Measurements from ENCODE around the gene VIPAS39. TPM values are rescaled to one million over a fixed set of nuclear protein-coding genes. Genes with fewer than 3 reads are reported as not detected.
A peak's percentile ranks its signal among the peaks of the same experiment; 100 is the strongest.

The VIPAS39 gene
- total and polyA plus RNA-seq, 4 donors = 7.7 to 22.8 (median 14.1) TPM

DNA sequence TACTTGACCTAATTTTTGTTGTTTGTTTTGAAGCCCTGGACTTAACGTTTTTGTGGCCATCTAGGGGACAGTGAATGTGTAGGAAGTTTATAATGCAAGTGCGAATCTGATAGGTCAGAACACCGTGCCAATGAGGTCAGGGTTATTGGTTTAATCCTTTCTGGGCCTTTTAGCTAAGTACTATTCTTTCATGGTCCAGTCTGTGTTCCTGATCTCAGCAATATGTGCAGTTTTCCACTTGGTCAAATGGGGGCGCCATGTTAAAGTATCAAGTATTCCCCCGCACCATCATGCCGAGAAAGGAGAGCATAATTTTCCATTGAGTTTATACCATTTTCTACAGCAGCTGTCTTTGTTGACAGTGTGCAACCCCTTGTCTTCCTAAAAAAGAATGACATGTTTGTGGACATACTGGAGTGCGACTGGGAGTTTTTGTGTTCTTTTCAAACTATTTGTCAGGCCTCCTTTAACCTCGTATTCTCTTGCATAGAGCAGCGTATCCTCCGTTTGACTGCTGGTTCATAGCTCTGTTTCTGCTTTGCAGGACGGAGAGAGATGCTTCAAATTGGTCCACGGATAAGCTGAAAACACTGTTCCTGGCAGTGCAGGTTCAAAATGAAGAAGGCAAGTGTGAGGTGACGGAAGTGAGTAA lies 1.8 kb upstream of the VIPAS39 start:
- no peak for ATAC-seq (ENCODE audit: insufficient read depth, low FRiP score)
- H3K27me3 ChIP-seq (ENCODE audit: control insufficient read depth in 3 of 3, insufficient read depth in 3 of 3, low read length in 2 of 3) = no peaks in the 10 kb centered on the region
- WGBS, 2 donors = 41 to 45% methylated on average over 13 of the region's 13 CpGs
- peak overlapping the region; percentile 81 to 83 for H3K9ac ChIP-seq (ENCODE audit: insufficient read depth in 1 of 2, low read length in 2 of 2)
- no peaks in the 10 kb centered on the region for H3K9me3 ChIP-seq (ENCODE audit: control insufficient read depth in 4 of 4, insufficient read depth in 3 of 4, low read length in 3 of 4)
- peaks cover 18 to 36% (median 29%) of the 10 kb centered on the region in 4 donors for H3K36me3 ChIP-seq (ENCODE audit: control insufficient read depth in 4 of 4, insufficient read depth in 4 of 4, low read length in 4 of 4)
- peaks cover 0 to 22% (median 7%) of the 10 kb centered on the region in 5 donors for H3K4me1 ChIP-seq (ENCODE audit: control insufficient read depth in 5 of 5, insufficient read depth in 5 of 5, low read length in 5 of 5)
- TF ChIP-seq, protein P1, sequence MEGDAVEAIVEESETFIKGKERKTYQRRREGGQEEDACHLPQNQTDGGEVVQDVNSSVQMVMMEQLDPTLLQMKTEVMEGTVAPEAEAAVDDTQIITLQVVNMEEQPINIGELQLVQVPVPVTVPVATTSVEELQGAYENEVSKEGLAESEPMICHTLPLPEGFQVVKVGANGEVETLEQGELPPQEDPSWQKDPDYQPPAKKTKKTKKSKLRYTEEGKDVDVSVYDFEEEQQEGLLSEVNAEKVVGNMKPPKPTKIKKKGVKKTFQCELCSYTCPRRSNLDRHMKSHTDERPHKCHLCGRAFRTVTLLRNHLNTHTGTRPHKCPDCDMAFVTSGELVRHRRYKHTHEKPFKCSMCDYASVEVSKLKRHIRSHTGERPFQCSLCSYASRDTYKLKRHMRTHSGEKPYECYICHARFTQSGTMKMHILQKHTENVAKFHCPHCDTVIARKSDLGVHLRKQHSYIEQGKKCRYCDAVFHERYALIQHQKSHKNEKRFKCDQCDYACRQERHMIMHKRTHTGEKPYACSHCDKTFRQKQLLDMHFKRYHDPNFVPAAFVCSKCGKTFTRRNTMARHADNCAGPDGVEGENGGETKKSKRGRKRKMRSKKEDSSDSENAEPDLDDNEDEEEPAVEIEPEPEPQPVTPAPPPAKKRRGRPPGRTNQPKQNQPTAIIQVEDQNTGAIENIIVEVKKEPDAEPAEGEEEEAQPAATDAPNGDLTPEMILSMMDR (IDR thresholded peaks at IDR 0.05; ENCODE audit: control extremely low read depth, extremely low read depth) = peak; percentile 26
- DNase-seq = peak; percentile 47 to 67 (median 67)
- H3K4me3 ChIP-seq = peak overlapping the region; percentile 42
- H3K27ac ChIP-seq (ENCODE audit: low read depth in 1 of 2, low read length in 1 of 2) = no peak overlapping the region

DNA sequence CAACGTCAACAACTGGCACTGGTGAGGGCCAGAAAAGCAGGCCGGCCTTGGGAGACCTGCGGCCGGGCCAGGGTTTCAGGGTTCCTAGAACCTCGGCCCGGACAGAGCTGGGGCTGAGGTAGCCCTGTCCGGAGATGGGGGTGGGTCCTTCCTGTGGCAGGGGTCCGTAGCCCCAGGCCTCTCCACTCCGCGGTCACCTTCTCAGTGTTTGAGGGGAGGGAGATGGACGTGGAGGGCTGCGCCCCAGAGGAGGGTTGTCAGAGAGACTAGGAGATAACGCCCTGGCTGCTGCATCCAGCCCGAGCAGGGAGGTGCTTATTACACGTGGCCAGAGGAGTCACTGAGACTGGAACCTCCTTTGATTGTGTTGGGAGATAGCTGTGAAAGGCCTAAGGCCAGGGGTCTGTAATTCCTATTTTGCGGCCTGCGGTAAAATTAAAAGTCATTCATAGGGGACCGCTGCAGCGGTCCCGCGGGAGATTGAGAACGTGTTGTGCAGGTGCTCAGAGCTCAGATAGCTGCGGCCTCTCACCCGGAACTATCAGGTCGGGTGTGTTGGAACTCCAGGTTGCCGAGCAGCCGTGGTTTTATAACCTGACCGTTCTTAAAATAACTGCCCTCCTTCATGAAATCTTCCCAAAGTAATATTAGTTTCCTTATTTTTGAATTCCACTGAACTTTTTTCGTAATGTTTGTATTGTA lies 999 bp upstream of the VIPAS39 start:
- Histone ChIP-seq H3K9ac (ENCODE audit: insufficient read depth in 1 of 2, low read length in 2 of 2) (peak overlapping the region; percentile 81 to 83), H3K27ac (ENCODE audit: low read depth in 1 of 2, low read length in 1 of 2) (peak overlapping the region; percentile 91 to 97), H3K36me3 (ENCODE audit: control insufficient read depth in 4 of 4, insufficient read depth in 4 of 4, low read length in 4 of 4) (peaks cover 14 to 28% (median 24%) of the 10 kb centered on the region in 4 donors), H3K4me3 (peak overlapping the region; percentile 99), H3K4me1 (ENCODE audit: control insufficient read depth in 5 of 5, insufficient read depth in 5 of 5, low read length in 5 of 5) (peaks cover 0 to 22% (median 7%) of the 10 kb centered on the region in 5 donors), H3K9me3 (ENCODE audit: control insufficient read depth in 4 of 4, insufficient read depth in 3 of 4, low read length in 3 of 4) (no peaks in the 10 kb centered on the region), H3K27me3 (ENCODE audit: control insufficient read depth in 3 of 3, insufficient read depth in 3 of 3, low read length in 2 of 3) (no peaks in the 10 kb centered on the region)
- TF ChIP-seq, protein P1 (IDR thresholded peaks at IDR 0.05; ENCODE audit: control extremely low read depth, extremely low read depth) = no peak
- DNase-seq = peak in 2 of 3 donors; percentile 22 to 32
- WGBS, 2 donors = 0 to 1% methylated on average over 28 to 29 of the region's 29 CpGs
- no peak for ATAC-seq (ENCODE audit: insufficient read depth, low FRiP score)

DNA sequence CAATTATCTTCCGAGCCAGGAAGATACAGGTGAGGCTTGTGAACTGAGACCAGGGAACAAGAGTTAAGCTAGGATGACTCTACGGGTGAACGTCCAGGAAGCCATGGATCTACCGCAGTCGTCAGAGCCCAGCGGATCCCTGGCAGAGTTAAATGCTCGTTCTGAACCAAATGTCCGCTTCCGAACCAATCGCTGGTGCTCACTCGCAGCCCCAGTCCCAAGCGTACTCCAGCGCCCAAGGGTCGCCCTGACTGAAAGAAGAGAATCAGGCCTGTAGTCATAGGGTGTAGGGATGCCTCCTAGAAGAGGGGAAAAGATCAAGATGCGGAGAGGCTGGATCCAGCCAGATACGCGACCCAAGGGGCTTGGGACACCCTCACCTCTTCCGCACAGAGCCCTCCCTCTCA lies 283 bp downstream of the VIPAS39 start:
- H3K36me3 ChIP-seq (ENCODE audit: control insufficient read depth in 4 of 4, insufficient read depth in 4 of 4, low read length in 4 of 4) = peaks cover 4 to 25% (median 20%) of the 10 kb centered on the region in 4 donors
- TF ChIP-seq, protein P1 (IDR thresholded peaks at IDR 0.05; ENCODE audit: control extremely low read depth, extremely low read depth) = no peak
- WGBS, 2 donors = 0 to 1% methylated on average over 18 of the region's 18 CpGs

More for the DNA sequence above, 283 bp downstream of the VIPAS39 start:
- H3K27ac ChIP-seq (ENCODE audit: low read depth in 1 of 2, low read length in 1 of 2) = peak overlapping the region; percentile 83 to 97
- no peaks in the 10 kb centered on the region for H3K9me3 ChIP-seq (ENCODE audit: control insufficient read depth in 4 of 4, insufficient read depth in 3 of 4, low read length in 3 of 4)
- H3K27me3 ChIP-seq (ENCODE audit: control insufficient read depth in 3 of 3, insufficient read depth in 3 of 3, low read length in 2 of 3) = no peaks in the 10 kb centered on the region
- ATAC-seq (ENCODE audit: insufficient read depth, low FRiP score) (peak; percentile 8), DNase-seq (no peak)
- H3K4me1 ChIP-seq (ENCODE audit: control insufficient read depth in 5 of 5, insufficient read depth in 5 of 5, low read length in 5 of 5) = peaks cover 0 to 22% (median 7%) of the 10 kb centered on the region in 5 donors
- peak overlapping the region; percentile 77 for H3K4me3 ChIP-seq
- peak overlapping the region; percentile 82 to 93 for H3K9ac ChIP-seq (ENCODE audit: insufficient read depth in 1 of 2, low read length in 2 of 2)
